Astrocyte (in vitro differentiated cells and primary cell): ENCODE measurements around the gene ZNF22. TPM values are rescaled to one million over a fixed set of nuclear protein-coding genes. Genes with fewer than 3 reads are reported as not detected.

Source experiments
- DNase-seq: peaks from one replicate; pipeline ENCODE4 v3.0.0-alpha.2; 2010; ENCODE audit warnings: low read depth
- FAIRE-seq: peaks from 2 replicates; lab custom pipeline; 2011; peaks lifted over from hg19 to GRCh38; lab: Jason Lieb, UNC
- H2AFZ ChIP-seq: 2 replicates; pipeline ENCODE4 v1.6.0; 2012; ENCODE audit warnings: low read depth, low read length, inconsistent platforms
- H3K27ac ChIP-seq: 2 replicates; pipeline ENCODE4 v1.5.1; 2011; ENCODE audit warnings: low read depth, low read length, inconsistent platforms
- H3K27me3 ChIP-seq: 2 replicates; pipeline ENCODE4 v1.6.0; 2011; ENCODE audit warnings: low read length, inconsistent platforms; ENCODE audit not compliant: insufficient read depth
- H3K36me3 ChIP-seq: 2 replicates; pipeline ENCODE4 v1.5.1; 2011; ENCODE audit warnings: low read length, inconsistent platforms; ENCODE audit not compliant: insufficient read depth
- H3K4me1 ChIP-seq: 2 replicates; pipeline ENCODE4 v1.5.1; 2011; ENCODE audit warnings: low read length, inconsistent platforms; ENCODE audit not compliant: insufficient read depth
- H3K4me2 ChIP-seq: 2 replicates; pipeline ENCODE4 v1.6.0; 2012; ENCODE audit warnings: low read length, inconsistent platforms
- H3K4me3 ChIP-seq: 2 replicates; pipeline ENCODE4 v1.5.1; 2011; ENCODE audit warnings: low read depth, mild to moderate bottlenecking, low read length, inconsistent platforms; ENCODE audit not compliant: insufficient read depth
- H3K79me2 ChIP-seq: 2 replicates; pipeline ENCODE4 v1.6.0; 2012; ENCODE audit warnings: mild to moderate bottlenecking, low read length, inconsistent platforms; ENCODE audit not compliant: insufficient read depth
- H3K9ac ChIP-seq: 2 replicates; pipeline ENCODE4 v1.6.0; 2012; ENCODE audit warnings: mild to moderate bottlenecking, low read length, inconsistent platforms
- H3K9me3 ChIP-seq: 2 replicates; pipeline ENCODE4 v1.5.1; 2012; ENCODE audit warnings: low read depth, mild to moderate bottlenecking, low read length, inconsistent platforms; ENCODE audit not compliant: insufficient read depth
- H4K20me1 ChIP-seq: 2 replicates; pipeline ENCODE4 v1.6.0; 2012; ENCODE audit warnings: low read length, inconsistent platforms; ENCODE audit not compliant: insufficient read depth
- H3K27ac Mint-ChIP-seq: one replicate; pipeline ENCODE4 v1.8.0; 2021; ENCODE audit warnings: mild to moderate bottlenecking, mixed read lengths; ENCODE audit not compliant: unreplicated experiment
- H3K27me3 Mint-ChIP-seq: one replicate; pipeline ENCODE4 v1.8.0; 2021; ENCODE audit warnings: low read depth, mixed read lengths; ENCODE audit not compliant: unreplicated experiment
- H3K36me3 Mint-ChIP-seq: one replicate; pipeline ENCODE4 v1.8.0; 2021; ENCODE audit warnings: low read depth, mixed read lengths; ENCODE audit not compliant: unreplicated experiment
- H3K4me1 Mint-ChIP-seq: one replicate; pipeline ENCODE4 v1.8.0; 2021; ENCODE audit warnings: low read depth, mixed read lengths; ENCODE audit not compliant: unreplicated experiment
- H3K4me3 Mint-ChIP-seq: one replicate; pipeline ENCODE4 v1.8.0; 2021; ENCODE audit warnings: mild to moderate bottlenecking, moderate library complexity, mixed read lengths; ENCODE audit not compliant: unreplicated experiment
- H3K9me3 Mint-ChIP-seq: one replicate; pipeline ENCODE4 v1.8.0; 2021; ENCODE audit warnings: mild to moderate bottlenecking, mixed read lengths; ENCODE audit not compliant: unreplicated experiment
- CTCF ChIP-seq: IDR thresholded peaks from 2 replicates; pipeline ENCODE4 v1.5.1; 2011; ENCODE audit warnings: low read depth, mild to moderate bottlenecking, inconsistent platforms, low read length, moderate library complexity; ENCODE audit not compliant: insufficient read depth
- EZH2 ChIP-seq: IDR thresholded peaks from 2 replicates; pipeline ENCODE4 v1.6.1; 2012; ENCODE audit warnings: mild to moderate bottlenecking, low read length, inconsistent platforms; ENCODE audit not compliant: insufficient read depth
- total RNA-seq: library from RNA; stranded (reverse); gene quantifications from 2 replicates; pipeline ENCODE4 v1.2.1, GENCODE V29; 2021

ZNF22 gene
- total RNA-seq, 1 donor from 2014 or later, result 12.0 TPM

GRCh38 chr10:44970812-44971395 lies 29.8 kb upstream of the ZNF22 start:
- Histone ChIP-seq H3K4me2 (no peak overlapping the region), H3K36me3 (no peaks in the 10 kb centered on the region), H3K4me3 (no peak overlapping the region), H3K9ac (no peak overlapping the region), H3K4me1 (peaks cover 24% of the 10 kb centered on the region), H3K27me3 (no peaks in the 10 kb centered on the region), H3K9me3 (no peaks in the 10 kb centered on the region), H4K20me1 (no peaks in the 10 kb centered on the region), H2AFZ (no peak overlapping the region), H3K27ac (no peak overlapping the region), H3K79me2 (no peaks in the 10 kb centered on the region)
- no peaks in the 10 kb centered on the region for H3K9me3 Mint-ChIP-seq
- FAIRE-seq, result no peak
- no peak for DNase-seq
- TF ChIP-seq CTCF, result no peak
- no peak for TF ChIP-seq EZH2
- peaks cover 42% of the 10 kb centered on the region for H3K4me1 Mint-ChIP-seq
- no peak overlapping the region for H3K4me3 Mint-ChIP-seq
- peaks cover 17% of the 10 kb centered on the region for H3K36me3 Mint-ChIP-seq
- no peaks in the 10 kb centered on the region for H3K27me3 Mint-ChIP-seq
- no peak overlapping the region for H3K27ac Mint-ChIP-seq

- FAIRE-seq (no peak), DNase-seq (no peak)
- TF ChIP-seq CTCF (no peak), EZH2 (no peak)
- no peaks in the 10 kb centered on the region for H3K79me2 ChIP-seq
- no peaks in the 10 kb centered on the region for H4K20me1 ChIP-seq
- H3K9me3 ChIP-seq, result no peaks in the 10 kb centered on the region
- Mint-ChIP-seq H3K27ac (no peak overlapping the region), H3K27me3 (no peaks in the 10 kb centered on the region), H3K36me3 (peaks cover 17% of the 10 kb centered on the region), H3K9me3 (no peaks in the 10 kb centered on the region), H3K4me1 (peaks cover 42% of the 10 kb centered on the region), H3K4me3 (no peak overlapping the region)
- no peaks in the 10 kb centered on the region for H3K36me3 ChIP-seq
- H3K4me2 ChIP-seq, result no peak overlapping the region
- H3K9ac ChIP-seq, result no peak overlapping the region
- H3K27me3 ChIP-seq, result no peaks in the 10 kb centered on the region
- no peak overlapping the region for H3K27ac ChIP-seq
- H3K4me3 ChIP-seq, result no peak overlapping the region
- H3K4me1 ChIP-seq, result peaks cover 25% of the 10 kb centered on the region
- H2AFZ ChIP-seq, result no peak overlapping the region
Measured at GRCh38 chr10:44971434-44971833, 29.3 kb upstream of the ZNF22 start.

- H2AFZ ChIP-seq, result no peak overlapping the region
- no peak overlapping the region for H3K27ac ChIP-seq
- H3K27ac Mint-ChIP-seq, result no peak overlapping the region
- no peak for TF ChIP-seq EZH2
- TF ChIP-seq CTCF, result no peak
- H4K20me1 ChIP-seq, result no peaks in the 10 kb centered on the region
- H3K4me3 ChIP-seq, result no peak overlapping the region
- DNase-seq (no peak), FAIRE-seq (no peak)
- H3K36me3 Mint-ChIP-seq, result peaks cover 17% of the 10 kb centered on the region
- no peak overlapping the region for H3K4me3 Mint-ChIP-seq
- peaks cover 2% of the 10 kb centered on the region for H3K9me3 Mint-ChIP-seq
- H3K4me1 Mint-ChIP-seq, result peaks cover 45% of the 10 kb centered on the region
- H3K4me1 ChIP-seq, result peaks cover 25% of the 10 kb centered on the region
- no peaks in the 10 kb centered on the region for H3K27me3 Mint-ChIP-seq
- no peaks in the 10 kb centered on the region for H3K9me3 ChIP-seq
- H3K4me2 ChIP-seq, result no peak overlapping the region
- no peaks in the 10 kb centered on the region for H3K27me3 ChIP-seq
- no peaks in the 10 kb centered on the region for H3K36me3 ChIP-seq
- H3K9ac ChIP-seq, result no peak overlapping the region
- no peaks in the 10 kb centered on the region for H3K79me2 ChIP-seq
Measured at GRCh38 chr10:44971935-44972757, 28.6 kb upstream of the ZNF22 start.
